Testis (tissue), 3 donors: ENCODE results near the gene VPS18. TPM values are rescaled to one million over a fixed set of nuclear protein-coding genes. Genes with fewer than 3 reads are reported as not detected.

Experiments used
- DNase-seq: peaks from one replicate; pipeline ENCODE4 v3.0.0-alpha.2; 2019
- H3K27ac ChIP-seq, 2 donors: fragments of 200-600 bp; sonication (generic); one replicate each; pipeline ENCODE4 v1.5.1; 2019
- H3K27me3 ChIP-seq: fragments of 200-600 bp; sonication (generic); one replicate; pipeline ENCODE4 v1.5.1; 2019
- H3K36me3 ChIP-seq: fragments of 200-600 bp; sonication (generic); one replicate; pipeline ENCODE4 v1.5.1; 2017; ENCODE audit warnings: low read depth; ENCODE audit errors: missing control alignments
- H3K4me1 ChIP-seq: fragments of 200-600 bp; sonication (generic); one replicate; pipeline ENCODE4 v1.5.1; 2019
- H3K4me3 ChIP-seq, 2 donors: fragments of 200-600 bp; sonication (generic); one replicate each; pipeline ENCODE4 v1.5.1; 2017 to 2019
- H3K9me3 ChIP-seq: fragments of 200-600 bp; sonication (generic); one replicate; pipeline ENCODE4 v1.5.1; 2017
- POLR2A ChIP-seq: fragments of 450-650 bp; IDR thresholded peaks from one replicate; pipeline ENCODE4 v1.6.1; 2017; ENCODE audit warnings: antibody characterized with exemption, mild to moderate bottlenecking, moderate library complexity
- WGBS, 2 donors: methylation state at CpG; one replicate each; pipeline ENCODE4 v1.1.5; 2018; 5-methylcytosine and 5-hydroxymethylcytosine counted together
- intact Hi-C: fragments of 100-400 bp; cut with DNase I; formaldehyde crosslinking; loops from one replicate; pipeline ENCODE4 v1.15.1; 2023; ENCODE audit warnings: low total_unique reads
- polyA plus RNA-seq: library from polyadenylated mRNA; stranded (reverse); fragments of 350-450 nt; fragmentation: Illumina TruSeq; extraction: RNeasy Lipid Tissue Mini Kit (QIAGEN cat#74804); gene quantifications from one replicate; pipeline ENCODE4 v1.2.3, GENCODE V29; 2014; ENCODE audit warnings: low read depth, low replicate concordance; ENCODE audit not compliant: insufficient read depth
- total RNA-seq, 2 donors: library from RNA; depleted of rRNA; stranded (reverse); fragments of >200 nt; gene quantifications; one replicate each; pipeline ENCODE4 v1.2.3, GENCODE V29; 2016
- TF ChIP-seq, protein P1 (sequence below), 3 experiments: fragments of 450-650 bp in 2 of 3; fragments of 200-600 bp in 1 of 3; sonication (generic) in 1 of 3; IDR thresholded peaks; one replicate each; pipeline ENCODE4 v1.5.1; 2016 to 2019; ENCODE audit warnings: antibody characterized with exemption in 3 of 3, mild to moderate bottlenecking in 2 of 3, moderate library complexity in 1 of 3

The VPS18 gene
- total and polyA plus RNA-seq, 3 donors from 2014 or later = 16.3 to 33.4 (median 25.5) TPM

- Histone ChIP-seq H3K27me3 (no peaks in the 10 kb centered on the region), H3K36me3 (no peaks in the 10 kb centered on the region), H3K4me1 (no peaks in the 10 kb centered on the region), H3K9me3 (no peaks in the 10 kb centered on the region), H3K4me3 (no peak overlapping the region), H3K27ac (no peak overlapping the region)
- no peak for TF ChIP-seq POLR2A
- TF ChIP-seq, protein P1, sequence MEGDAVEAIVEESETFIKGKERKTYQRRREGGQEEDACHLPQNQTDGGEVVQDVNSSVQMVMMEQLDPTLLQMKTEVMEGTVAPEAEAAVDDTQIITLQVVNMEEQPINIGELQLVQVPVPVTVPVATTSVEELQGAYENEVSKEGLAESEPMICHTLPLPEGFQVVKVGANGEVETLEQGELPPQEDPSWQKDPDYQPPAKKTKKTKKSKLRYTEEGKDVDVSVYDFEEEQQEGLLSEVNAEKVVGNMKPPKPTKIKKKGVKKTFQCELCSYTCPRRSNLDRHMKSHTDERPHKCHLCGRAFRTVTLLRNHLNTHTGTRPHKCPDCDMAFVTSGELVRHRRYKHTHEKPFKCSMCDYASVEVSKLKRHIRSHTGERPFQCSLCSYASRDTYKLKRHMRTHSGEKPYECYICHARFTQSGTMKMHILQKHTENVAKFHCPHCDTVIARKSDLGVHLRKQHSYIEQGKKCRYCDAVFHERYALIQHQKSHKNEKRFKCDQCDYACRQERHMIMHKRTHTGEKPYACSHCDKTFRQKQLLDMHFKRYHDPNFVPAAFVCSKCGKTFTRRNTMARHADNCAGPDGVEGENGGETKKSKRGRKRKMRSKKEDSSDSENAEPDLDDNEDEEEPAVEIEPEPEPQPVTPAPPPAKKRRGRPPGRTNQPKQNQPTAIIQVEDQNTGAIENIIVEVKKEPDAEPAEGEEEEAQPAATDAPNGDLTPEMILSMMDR (IDR thresholded peaks at IDR 0.05) = no peak
- 85 to 93% methylated on average over 6 to 16 of the region's 16 CpGs for WGBS, 2 donors
- intact Hi-C loops = no loop called here
- DNase-seq = no peak
Measured at GRCh38 chr15:40853241-40853890, 40.9 kb upstream of the VPS18 start.

DNA sequence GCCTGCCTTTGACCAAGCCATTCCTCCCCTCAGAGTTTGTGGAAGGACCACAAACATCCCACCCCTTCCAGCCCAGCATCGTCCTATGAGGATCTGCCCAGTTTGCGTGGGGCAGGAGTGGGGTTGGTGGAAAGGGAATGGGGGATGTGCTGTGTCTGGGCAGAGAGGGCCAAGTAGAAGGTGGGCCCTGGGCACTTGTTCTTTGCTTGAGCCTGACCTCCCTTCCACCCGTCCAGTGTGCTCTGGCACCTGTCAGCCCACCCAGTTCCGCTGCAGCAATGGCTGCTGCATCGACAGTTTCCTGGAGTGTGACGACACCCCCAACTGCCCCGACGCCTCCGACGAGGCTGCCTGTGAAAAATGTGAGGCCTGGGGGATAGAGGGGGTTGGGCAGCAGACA lies 40.1 kb upstream of the VPS18 start:
- TF ChIP-seq, protein P1 (IDR thresholded peaks at IDR 0.05) = no peak
- no peak for TF ChIP-seq POLR2A
- no peaks in the 10 kb centered on the region for H3K4me1 ChIP-seq
- no peak overlapping the region for H3K4me3 ChIP-seq
- no peak for DNase-seq
- H3K27ac ChIP-seq = no peak overlapping the region
- WGBS, 2 donors = 72 to 93% methylated on average over 2 to 10 of the region's 10 CpGs
- intact Hi-C loops = no loop called here
- H3K27me3 ChIP-seq = no peaks in the 10 kb centered on the region
- no peaks in the 10 kb centered on the region for H3K9me3 ChIP-seq
- H3K36me3 ChIP-seq = no peaks in the 10 kb centered on the region

DNA sequence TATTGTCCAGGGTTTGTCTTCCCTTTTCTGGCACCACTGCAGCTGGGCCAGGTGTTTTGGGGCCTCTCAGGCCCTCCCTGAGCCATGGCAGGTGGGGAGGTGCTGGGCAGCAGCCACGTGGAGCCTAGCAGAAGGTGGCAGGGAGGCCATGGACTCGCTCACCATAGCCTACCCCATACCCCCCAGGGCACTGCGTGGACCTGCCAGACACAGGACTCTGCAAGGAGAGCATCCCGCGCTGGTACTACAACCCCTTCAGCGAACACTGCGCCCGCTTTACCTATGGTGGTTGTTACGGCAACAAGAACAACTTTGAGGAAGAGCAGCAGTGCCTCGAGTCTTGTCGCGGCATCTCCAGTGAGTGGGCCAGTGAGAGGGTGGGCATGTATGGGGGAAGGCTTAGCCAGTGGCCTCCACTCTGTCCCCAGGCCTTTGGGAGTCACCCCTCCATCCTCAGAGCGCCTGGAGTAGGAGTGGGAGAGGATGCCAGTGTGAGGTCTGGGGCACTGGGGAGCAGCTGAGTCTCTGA lies 38.5 kb upstream of the VPS18 start:
- Histone ChIP-seq H3K36me3 (no peaks in the 10 kb centered on the region), H3K9me3 (no peaks in the 10 kb centered on the region), H3K4me3 (no peak overlapping the region), H3K27ac (no peak overlapping the region), H3K27me3 (no peaks in the 10 kb centered on the region), H3K4me1 (no peaks in the 10 kb centered on the region)
- no peak for DNase-seq
- TF ChIP-seq POLR2A = no peak
- TF ChIP-seq, protein P1 (IDR thresholded peaks at IDR 0.05) = no peak
- intact Hi-C loops = no loop called here
- WGBS, 2 donors = 83 to 90% methylated on average over 13 of the region's 13 CpGs

DNA sequence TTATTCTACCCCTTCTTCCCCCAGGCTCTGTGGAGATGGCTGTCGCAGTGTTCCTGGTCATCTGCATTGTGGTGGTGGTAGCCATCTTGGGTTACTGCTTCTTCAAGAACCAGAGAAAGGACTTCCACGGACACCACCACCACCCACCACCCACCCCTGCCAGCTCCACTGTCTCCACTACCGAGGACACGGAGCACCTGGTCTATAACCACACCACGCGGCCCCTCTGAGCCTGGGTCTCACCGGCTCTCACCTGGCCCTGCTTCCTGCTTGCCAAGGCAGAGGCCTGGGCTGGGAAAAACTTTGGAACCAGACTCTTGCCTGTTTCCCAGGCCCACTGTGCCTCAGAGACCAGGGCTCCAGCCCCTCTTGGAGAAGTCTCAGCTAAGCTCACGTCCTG lies 37.5 kb upstream of the VPS18 start:
- Histone ChIP-seq H3K27ac (no peak overlapping the region), H3K4me3 (no peak overlapping the region), H3K36me3 (no peaks in the 10 kb centered on the region), H3K27me3 (no peaks in the 10 kb centered on the region), H3K9me3 (no peaks in the 10 kb centered on the region), H3K4me1 (no peaks in the 10 kb centered on the region)
- intact Hi-C loops = no loop called here
- TF ChIP-seq POLR2A = no peak
- DNase-seq = no peak
- 73 to 95% methylated on average over 8 of the region's 8 CpGs for WGBS, 2 donors

GRCh38 chr15:40857601-40858341 lies 36.5 kb upstream of the VPS18 start:
- H3K4me1 ChIP-seq = no peaks in the 10 kb centered on the region
- no peaks in the 10 kb centered on the region for H3K9me3 ChIP-seq
- DNase-seq = peak; percentile 75
- H3K4me3 ChIP-seq = no peak overlapping the region
- no peaks in the 10 kb centered on the region for H3K36me3 ChIP-seq
- 31 to 44% methylated on average over 12 to 15 of the region's 15 CpGs for WGBS, 2 donors
- H3K27ac ChIP-seq = no peak overlapping the region
- TF ChIP-seq POLR2A = no peak
- TF ChIP-seq, protein P1 (IDR thresholded peaks at IDR 0.05) = peak; percentile 83 to 93 (median 93)
- no peaks in the 10 kb centered on the region for H3K27me3 ChIP-seq
- intact Hi-C loops = no loop called here
